Measurements from ENCODE around the gene ARL11.
A peak's percentile ranks its signal among the peaks of the same experiment; 100 is the strongest.
"Not testable (repeated sequence)": the region's sequence is repeated elsewhere in the genome, so short reads cannot be mapped to it uniquely, and the experiment has no call there.

ARL11 gene

GRCh38 chr13:49627831-49628652 is at the start of gene ARL11:
TSS of gene ARL11 (plus strand) at chr13:49628507. CDS start at chr13:49630448, 1,941 bp downstream.
- peak; percentile 96 for DNase-seq (ENCODE audit: low read depth, low spot score)

- no peak for DNase-seq (ENCODE audit: low read depth, low spot score)
These were observed 48.8 kb upstream of the ARL11 start for GRCh38 chr13:49579501-49579900.

GRCh38 chr13:49580980-49581680 is 47.2 kb upstream of the ARL11 start:
- no peak for DNase-seq (ENCODE audit: low read depth, low spot score)

GRCh38 chr13:49584771-49585182 is 43.5 kb upstream of the ARL11 start:
- DNase-seq (ENCODE audit: low read depth, low spot score): no peak

- peak; percentile 83 for DNase-seq (ENCODE audit: low read depth, low spot score)
These were observed 42.8 kb upstream of the ARL11 start, which contains the start of gene RCBTB1 for GRCh38 chr13:49585220-49586157. TSS of gene RCBTB1 (minus strand) at chr13:49585558. CDS start at chr13:49567279, 18,279 bp downstream.

DNA sequence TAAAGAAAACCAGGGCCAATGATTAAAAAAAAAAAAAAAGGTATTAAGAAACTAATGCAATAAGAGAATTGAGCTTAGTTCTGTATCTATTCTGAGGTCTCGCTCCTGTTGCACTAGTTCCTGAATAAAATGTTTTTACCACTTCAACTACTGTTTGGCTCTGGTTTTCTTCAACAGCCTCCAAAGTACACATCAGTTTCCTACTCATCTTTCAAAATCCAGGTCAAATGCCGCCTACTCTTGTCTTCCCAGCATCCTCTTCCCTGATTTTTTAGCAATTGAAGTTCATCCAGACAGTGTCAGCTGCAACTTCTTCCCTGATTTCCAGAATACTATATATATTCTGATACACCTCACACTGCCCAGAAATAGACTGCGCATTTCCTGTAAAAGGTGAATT is 41.6 kb upstream of the ARL11 start:
- DNase-seq (ENCODE audit: low read depth, low spot score): no peak

DNA sequence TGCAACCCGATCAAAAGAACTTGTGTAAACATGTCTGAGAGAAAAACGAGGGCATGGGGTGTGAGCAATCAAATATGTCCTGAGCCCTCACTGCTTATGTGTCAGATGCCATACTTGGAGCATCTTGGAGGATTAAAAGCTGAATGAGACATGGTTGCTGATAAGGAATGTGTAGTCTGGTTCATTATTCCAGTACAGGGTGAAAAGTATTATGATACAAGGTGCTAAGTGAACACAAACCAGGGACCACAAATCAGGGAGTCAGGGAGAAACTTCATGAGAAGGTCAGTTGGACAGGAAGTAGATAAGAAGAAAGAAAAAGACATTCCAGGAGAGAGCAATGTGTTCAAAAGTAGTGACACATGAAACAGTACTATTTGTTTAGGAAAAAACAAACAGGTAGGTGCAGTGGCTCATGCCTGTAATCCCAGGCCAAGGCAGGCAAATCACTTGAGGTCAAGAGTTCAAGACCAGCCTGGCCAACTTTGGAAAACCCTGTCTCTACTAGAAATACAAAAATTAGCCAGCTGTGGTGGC is 40.9 kb upstream of the ARL11 start:
- DNase-seq (ENCODE audit: low read depth, low spot score): no peak

- DNase-seq (ENCODE audit: low read depth, low spot score): not testable (repeated sequence)
These were observed 37.6 kb upstream of the ARL11 start for GRCh38 chr13:49590714-49591113.

GRCh38 chr13:49593876-49594275 is 34.4 kb upstream of the ARL11 start:
- not testable (repeated sequence) for DNase-seq (ENCODE audit: low read depth, low spot score)

- DNase-seq (ENCODE audit: low read depth, low spot score): no peak
These were observed 33.7 kb upstream of the ARL11 start for GRCh38 chr13:49594576-49594975.

DNA sequence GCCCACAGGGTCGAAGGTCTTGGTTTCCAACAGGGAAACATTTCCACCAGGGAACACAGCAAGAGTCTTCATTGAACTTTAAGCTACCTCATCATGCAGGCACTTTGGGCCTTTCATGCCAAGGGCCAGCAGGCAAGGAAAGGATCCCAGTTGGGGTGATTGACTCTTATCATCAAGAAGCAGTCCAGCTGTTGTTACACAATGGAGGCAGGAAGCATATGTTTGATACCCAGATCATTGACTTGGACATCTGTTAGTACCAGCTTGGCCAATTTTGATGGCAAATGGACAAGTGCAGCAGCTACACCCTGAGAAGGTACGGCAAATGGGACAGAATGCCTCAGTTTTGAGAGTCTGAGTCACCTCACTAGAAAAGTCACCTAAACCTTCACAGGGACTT is 32.1 kb upstream of the ARL11 start:
- no peak for DNase-seq (ENCODE audit: low read depth, low spot score)

GRCh38 chr13:49597043-49597641 is 31.2 kb upstream of the ARL11 start:
- no peak for DNase-seq (ENCODE audit: low read depth, low spot score)

DNA sequence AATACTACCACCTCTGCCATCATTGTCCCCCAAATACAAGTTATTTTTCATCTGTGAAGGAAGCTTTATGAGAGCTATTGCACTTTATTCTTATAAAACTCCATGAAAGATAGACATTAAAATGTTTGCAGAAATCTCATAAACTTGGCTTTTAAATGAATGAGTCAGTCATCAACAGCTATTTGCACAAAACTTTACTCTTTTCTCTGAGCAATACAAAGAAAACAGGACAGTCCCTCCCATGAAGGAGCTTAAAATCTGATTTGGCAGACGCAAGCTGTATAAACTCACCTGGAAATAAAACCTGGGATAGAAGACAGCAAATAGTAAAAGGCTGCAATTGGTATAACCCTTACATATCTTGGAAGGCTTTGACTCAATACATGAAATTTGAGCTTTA is 26.3 kb upstream of the ARL11 start:
- no peak for DNase-seq (ENCODE audit: low read depth, low spot score)

- not testable (repeated sequence) for DNase-seq (ENCODE audit: low read depth, low spot score)
These were observed 25.7 kb upstream of the ARL11 start for GRCh38 chr13:49602615-49603014.

DNA sequence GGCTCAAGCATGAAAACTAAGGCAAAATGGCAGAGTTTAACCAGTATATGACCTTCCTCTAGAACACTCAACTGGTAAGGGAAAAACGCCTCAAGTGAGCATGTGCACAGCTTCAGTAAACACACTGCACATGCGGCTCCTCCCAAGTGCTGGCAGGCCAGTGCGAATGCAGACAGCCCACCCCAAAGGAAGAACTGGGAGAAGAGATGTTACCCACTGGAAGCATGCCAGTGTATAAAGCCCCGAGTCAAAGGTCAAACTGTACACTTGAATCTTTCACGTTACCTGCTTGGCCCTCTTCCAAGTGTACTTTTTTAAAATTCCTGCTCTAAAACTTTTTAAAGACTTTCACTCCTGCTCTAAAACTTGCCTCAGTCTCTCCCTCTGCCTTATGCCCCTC is 23.7 kb upstream of the ARL11 start:
- DNase-seq (ENCODE audit: low read depth, low spot score): no peak

DNA sequence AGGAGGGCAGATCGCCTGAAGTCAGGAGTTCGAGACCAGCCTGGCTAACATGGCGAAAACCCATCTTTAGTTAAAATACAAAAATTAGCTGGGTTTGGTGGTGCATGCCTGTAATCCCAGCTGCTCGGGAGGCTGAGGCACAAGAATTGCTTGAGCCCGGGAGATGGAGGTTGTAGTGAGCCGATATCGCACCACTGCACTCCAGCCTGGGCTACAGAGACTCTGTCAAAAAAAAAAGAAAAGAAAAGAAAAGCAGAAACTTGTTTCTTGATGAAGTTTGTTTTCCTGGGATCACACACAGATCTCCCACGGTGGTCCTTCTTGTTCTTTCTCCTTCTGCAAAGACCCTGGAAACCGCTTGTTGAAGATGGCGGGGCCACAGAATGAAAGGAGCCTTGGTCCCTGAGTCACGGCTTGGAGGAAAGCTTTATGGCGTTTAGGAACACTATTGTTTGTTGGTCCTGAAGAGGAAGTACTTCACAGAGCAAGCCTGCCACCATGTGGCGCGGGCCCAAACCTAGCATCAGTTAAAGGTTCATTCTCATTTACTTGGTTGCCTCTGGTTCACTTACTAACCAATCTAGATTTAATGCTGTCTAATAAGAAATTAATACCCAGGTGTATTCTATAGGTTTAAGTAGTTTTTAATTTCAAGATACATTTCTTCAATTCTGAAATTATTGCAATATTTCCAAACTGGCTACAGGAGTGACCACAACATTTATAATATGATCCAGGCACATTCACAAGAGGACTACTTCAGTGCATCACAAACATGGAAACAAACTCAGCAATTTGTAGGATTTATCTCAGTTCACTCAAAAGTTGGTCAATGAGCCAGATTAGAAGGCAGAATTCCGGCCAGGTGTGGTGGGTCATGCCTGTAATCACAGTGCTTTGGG is 21.3 kb upstream of the ARL11 start:
- peak; percentile 83 for DNase-seq (ENCODE audit: low read depth, low spot score)

DNA sequence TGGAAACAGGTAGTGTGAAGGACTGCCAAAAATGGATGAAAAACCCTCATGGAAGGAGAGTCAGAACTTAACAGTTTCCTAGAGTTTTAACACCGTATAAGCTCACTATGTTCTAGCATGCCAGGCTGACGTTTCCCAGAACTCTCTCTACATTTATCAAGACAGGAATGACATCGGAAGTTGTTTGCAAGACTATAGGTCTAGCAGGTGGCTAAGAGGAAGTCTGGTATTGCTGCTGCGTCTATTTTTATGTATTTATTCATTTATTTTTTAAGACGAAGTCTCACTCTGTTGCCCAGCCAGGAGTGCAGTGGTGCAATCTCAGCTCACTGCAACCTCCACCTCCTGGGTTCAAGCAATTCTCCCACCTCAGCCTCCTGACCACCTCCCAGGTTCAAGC is 20.5 kb upstream of the ARL11 start:
- DNase-seq (ENCODE audit: low read depth, low spot score): no peak

DNA sequence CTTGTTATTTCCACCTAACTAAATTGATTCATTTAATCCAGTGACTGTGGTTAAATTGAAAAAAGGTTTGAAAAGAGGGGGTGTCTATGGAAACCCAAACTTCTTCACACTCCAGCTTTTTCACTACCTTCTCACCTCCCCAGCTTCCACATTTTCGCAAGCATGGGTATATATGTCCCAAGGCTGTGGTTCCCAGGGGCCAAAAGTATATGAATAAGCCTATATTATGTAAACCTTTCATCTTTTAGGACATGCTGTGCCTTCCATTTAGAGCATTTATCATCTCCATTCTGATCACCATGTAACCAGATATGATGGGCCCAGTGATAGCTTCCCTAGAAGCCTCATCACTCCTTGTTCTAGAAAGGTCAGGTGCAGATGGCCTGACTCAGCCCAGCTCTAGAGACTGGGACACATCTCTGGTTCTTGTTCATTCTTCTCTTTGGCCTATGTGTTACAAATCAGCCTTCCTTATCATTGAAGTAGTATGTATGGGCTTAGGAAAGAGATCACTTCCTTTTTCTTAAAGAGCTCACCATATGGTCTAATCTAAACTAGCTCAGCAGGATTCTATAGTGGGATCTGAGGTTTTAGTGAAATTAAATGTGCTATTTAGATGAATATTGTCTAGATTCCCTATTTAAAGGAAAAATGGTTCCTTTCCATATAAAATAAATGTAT is 19.5 kb upstream of the ARL11 start:
- no peak for DNase-seq (ENCODE audit: low read depth, low spot score)

DNA sequence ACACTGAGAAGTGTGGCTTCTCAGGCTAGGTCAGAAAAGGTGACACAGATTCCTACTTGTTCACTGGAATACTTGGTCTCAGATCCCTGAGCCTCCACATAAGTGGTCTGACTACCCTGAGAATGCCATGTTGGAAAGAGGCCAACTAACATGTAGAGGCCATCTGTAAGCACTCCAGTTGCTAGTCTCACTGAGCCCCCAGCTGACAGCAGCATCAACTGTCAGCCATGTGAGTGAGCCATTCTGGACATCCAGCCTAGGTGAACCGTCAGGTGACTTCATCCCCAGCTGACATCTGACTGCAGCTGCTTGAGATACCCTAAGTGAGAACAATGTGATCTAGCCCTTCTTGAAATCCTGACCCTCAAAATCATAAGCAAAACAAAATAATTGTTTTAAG is 18.1 kb upstream of the ARL11 start:
- DNase-seq (ENCODE audit: low read depth, low spot score): no peak
